ENCODE data around the gene CTDSPL.

The CTDSPL gene

DNA sequence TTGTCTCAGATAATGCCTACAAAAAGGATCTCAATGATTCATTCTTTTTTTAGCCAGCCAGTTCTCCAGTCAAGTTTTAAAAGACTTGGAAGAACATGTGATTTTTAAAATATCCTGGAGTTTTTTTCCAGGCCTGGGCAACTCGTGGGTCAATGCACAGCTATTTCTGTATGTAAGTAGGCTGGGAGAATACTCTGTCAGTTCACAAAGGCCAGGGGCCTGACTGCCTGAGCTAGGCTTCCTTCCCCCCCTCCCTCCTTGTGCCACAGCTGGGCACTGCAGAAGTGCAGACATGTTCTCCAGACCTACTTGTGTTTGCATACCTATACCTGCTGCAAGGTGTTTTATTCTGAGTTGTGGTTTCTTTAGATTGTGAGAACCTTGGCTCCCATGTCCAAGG is 43.7 kb downstream of the CTDSPL start:
- TF ChIP-seq PPARA (CRISPR knock-in tag; IDR thresholded peaks at IDR 0.05; ENCODE audit: borderline replicate concordance), result no peak
- TF ChIP-seq, protein P1, sequence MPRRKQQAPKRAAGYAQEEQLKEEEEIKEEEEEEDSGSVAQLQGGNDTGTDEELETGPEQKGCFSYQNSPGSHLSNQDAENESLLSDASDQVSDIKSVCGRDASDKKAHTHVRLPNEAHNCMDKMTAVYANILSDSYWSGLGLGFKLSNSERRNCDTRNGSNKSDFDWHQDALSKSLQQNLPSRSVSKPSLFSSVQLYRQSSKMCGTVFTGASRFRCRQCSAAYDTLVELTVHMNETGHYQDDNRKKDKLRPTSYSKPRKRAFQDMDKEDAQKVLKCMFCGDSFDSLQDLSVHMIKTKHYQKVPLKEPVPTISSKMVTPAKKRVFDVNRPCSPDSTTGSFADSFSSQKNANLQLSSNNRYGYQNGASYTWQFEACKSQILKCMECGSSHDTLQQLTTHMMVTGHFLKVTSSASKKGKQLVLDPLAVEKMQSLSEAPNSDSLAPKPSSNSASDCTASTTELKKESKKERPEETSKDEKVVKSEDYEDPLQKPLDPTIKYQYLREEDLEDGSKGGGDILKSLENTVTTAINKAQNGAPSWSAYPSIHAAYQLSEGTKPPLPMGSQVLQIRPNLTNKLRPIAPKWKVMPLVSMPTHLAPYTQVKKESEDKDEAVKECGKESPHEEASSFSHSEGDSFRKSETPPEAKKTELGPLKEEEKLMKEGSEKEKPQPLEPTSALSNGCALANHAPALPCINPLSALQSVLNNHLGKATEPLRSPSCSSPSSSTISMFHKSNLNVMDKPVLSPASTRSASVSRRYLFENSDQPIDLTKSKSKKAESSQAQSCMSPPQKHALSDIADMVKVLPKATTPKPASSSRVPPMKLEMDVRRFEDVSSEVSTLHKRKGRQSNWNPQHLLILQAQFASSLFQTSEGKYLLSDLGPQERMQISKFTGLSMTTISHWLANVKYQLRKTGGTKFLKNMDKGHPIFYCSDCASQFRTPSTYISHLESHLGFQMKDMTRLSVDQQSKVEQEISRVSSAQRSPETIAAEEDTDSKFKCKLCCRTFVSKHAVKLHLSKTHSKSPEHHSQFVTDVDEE (CRISPR knock-in tag; IDR thresholded peaks at IDR 0.05), result no peak
- TF ChIP-seq, protein P2, sequence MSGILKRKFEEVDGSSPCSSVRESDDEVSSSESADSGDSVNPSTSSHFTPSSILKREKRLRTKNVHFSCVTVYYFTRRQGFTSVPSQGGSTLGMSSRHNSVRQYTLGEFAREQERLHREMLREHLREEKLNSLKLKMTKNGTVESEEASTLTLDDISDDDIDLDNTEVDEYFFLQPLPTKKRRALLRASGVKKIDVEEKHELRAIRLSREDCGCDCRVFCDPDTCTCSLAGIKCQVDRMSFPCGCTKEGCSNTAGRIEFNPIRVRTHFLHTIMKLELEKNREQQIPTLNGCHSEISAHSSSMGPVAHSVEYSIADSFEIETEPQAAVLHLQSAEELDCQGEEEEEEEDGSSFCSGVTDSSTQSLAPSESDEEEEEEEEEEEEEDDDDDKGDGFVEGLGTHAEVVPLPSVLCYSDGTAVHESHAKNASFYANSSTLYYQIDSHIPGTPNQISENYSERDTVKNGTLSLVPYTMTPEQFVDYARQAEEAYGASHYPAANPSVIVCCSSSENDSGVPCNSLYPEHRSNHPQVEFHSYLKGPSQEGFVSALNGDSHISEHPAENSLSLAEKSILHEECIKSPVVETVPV (CRISPR knock-in tag; IDR thresholded peaks at IDR 0.05), result no peak
- no peak for TF ChIP-seq ZFP3 (CRISPR knock-in tag; IDR thresholded peaks at IDR 0.05)
- no peak for TF ChIP-seq OSR1 (CRISPR knock-in tag; IDR thresholded peaks at IDR 0.05)
- TF ChIP-seq ISL1 (CRISPR knock-in tag; IDR thresholded peaks at IDR 0.05), result no peak
- no peak for TF ChIP-seq ARNTL (CRISPR knock-in tag; IDR thresholded peaks at IDR 0.05; ENCODE audit: borderline replicate concordance, low read depth)
- no peak for TF ChIP-seq ESRRG (CRISPR knock-in tag; IDR thresholded peaks at IDR 0.05)
- no peak for TF ChIP-seq BACH2 (CRISPR knock-in tag; IDR thresholded peaks at IDR 0.05; ENCODE audit: borderline replicate concordance)
- TF ChIP-seq RARB (CRISPR knock-in tag; IDR thresholded peaks at IDR 0.05), result no peak
- no peak for TF ChIP-seq ZFP30 (CRISPR knock-in tag; IDR thresholded peaks at IDR 0.05)
- no peak for TF ChIP-seq TCF4 (CRISPR knock-in tag; IDR thresholded peaks at IDR 0.05; ENCODE audit: borderline replicate concordance)
- no peak for TF ChIP-seq ZC3H10 (CRISPR knock-in tag; IDR thresholded peaks at IDR 0.05)
- TF ChIP-seq, protein P3, sequence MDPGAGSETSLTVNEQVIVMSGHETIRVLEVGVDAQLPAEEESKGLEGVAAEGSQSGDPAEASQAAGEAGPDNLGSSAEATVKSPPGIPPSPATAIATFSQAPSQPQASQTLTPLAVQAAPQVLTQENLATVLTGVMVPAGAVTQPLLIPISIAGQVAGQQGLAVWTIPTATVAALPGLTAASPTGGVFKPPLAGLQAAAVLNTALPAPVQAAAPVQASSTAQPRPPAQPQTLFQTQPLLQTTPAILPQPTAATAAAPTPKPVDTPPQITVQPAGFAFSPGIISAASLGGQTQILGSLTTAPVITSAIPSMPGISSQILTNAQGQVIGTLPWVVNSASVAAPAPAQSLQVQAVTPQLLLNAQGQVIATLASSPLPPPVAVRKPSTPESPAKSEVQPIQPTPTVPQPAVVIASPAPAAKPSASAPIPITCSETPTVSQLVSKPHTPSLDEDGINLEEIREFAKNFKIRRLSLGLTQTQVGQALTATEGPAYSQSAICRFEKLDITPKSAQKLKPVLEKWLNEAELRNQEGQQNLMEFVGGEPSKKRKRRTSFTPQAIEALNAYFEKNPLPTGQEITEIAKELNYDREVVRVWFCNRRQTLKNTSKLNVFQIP (CRISPR knock-in tag; IDR thresholded peaks at IDR 0.05; ENCODE audit: borderline replicate concordance, low read depth), result no peak
- no peak for TF ChIP-seq ZNF8 (CRISPR knock-in tag; IDR thresholded peaks at IDR 0.05)
- TF ChIP-seq, protein P4, sequence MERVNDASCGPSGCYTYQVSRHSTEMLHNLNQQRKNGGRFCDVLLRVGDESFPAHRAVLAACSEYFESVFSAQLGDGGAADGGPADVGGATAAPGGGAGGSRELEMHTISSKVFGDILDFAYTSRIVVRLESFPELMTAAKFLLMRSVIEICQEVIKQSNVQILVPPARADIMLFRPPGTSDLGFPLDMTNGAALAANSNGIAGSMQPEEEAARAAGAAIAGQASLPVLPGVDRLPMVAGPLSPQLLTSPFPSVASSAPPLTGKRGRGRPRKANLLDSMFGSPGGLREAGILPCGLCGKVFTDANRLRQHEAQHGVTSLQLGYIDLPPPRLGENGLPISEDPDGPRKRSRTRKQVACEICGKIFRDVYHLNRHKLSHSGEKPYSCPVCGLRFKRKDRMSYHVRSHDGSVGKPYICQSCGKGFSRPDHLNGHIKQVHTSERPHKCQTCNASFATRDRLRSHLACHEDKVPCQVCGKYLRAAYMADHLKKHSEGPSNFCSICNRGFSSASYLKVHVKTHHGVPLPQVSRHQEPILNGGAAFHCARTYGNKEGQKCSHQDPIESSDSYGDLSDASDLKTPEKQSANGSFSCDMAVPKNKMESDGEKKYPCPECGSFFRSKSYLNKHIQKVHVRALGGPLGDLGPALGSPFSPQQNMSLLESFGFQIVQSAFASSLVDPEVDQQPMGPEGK (CRISPR knock-in tag; IDR thresholded peaks at IDR 0.05; ENCODE audit: borderline replicate concordance), result no peak
- peak; percentile 33 for ATAC-seq

DNA sequence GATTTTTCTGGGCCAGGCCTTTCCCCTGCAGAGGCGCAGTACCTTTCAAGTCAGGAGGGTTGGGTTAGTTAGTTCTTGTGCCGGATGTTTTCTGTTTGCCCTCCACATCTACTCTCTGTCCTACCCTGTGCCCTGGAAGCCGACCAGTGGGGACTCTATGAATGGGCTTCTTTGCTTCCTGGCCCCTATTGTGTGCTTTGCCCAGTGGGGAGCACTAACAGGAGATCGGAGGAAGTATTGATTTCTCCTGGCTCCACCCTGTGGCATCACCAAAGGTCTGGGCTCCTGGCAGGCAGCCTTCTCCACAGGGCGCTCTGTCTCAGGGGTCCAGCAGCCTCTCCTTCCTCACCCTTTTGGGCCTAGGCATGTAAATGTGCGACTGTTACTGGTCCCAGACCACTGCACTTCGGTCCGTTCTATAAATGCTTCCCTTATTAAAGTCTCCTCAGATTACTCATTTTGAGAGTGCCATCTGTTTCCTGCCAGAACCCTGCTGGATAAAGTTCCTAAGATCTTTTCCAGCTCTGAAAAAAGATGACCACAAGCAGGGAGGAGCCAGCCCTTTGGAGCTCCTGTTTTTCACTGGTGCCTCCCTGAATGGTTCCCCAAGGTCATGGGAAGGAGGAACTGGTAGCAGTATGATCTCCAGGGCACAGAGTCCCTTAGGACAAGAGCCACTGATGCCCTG is 44.5 kb downstream of the CTDSPL start:
- TF ChIP-seq ZFP3 (CRISPR knock-in tag; IDR thresholded peaks at IDR 0.05) (0 out of 2 replicates have a peak, but pooled peaks have one; percentile 45), TCF4 (CRISPR knock-in tag; IDR thresholded peaks at IDR 0.05; ENCODE audit: borderline replicate concordance) (peak; percentile 56; the same call in 1 of the 2 replicates), ZNF565 (CRISPR knock-in tag; conservative IDR thresholded peaks at IDR 0.05; ENCODE audit: low read depth) (no peak), ISL1 (CRISPR knock-in tag; IDR thresholded peaks at IDR 0.05) (peak; percentile 43; the same call in 1 of the 2 replicates), SNAI2 (CRISPR knock-in tag; IDR thresholded peaks at IDR 0.05) (no peak)
- TF ChIP-seq, protein P1 (CRISPR knock-in tag; IDR thresholded peaks at IDR 0.05), result 0 out of 2 replicates have a peak, but pooled peaks have one; percentile 29
- TF ChIP-seq, protein P2 (CRISPR knock-in tag; IDR thresholded peaks at IDR 0.05), result no peak
- TF ChIP-seq, protein P3 (CRISPR knock-in tag; IDR thresholded peaks at IDR 0.05; ENCODE audit: borderline replicate concordance, low read depth), result no peak
- ATAC-seq, result peak; percentile 89

All from SK-N-SH treated with all-trans-retinoic acid at 6 μM for 48 hours (cell line).